ENCODE results near the gene RAC2.

DNA sequence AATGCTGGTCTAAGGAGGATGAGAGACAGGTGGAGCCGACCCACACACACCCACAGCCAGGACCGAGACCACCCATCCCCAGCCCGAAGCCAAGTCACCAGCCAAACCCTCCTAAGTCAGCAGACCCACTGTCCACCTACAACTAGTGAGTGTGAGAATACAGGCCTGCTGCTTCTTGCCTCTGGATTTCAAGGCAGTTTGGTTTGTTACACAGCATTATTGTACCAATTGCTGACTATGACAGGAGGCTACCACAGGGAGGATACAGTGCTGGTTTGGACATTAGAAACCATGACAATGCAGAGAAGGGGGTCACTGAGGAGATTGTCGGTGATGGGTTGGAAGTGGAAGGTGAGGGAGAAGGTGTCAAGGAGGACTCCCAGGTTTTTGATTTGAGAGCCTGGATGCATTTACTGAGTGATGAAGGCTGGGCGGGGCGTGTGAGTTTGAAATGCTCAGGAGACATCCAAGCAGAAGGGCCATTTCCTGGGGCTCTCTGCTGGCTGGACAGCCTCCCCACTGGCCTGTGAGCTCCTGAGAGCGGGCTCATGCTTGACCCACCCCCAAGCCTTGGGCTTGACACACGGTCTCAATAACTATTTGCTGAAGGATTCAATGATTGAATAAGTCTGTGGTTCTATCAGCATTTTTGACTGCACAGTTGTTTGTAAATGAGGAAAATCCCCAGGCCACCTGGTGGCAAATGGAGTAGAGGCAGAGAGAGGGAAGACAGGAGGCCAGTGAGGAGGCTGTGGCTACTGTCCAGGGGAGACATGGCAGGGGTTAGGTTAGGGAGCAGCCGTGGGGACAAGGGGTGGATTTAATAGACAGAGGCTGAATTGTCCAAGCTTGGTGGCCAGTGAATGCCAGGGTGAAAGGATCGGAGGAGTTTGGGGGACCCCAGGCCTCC, 22.4 kb downstream of the RAC2 start:
- TF ChIP-seq CTCF (IDR thresholded peaks at IDR 0.05; ENCODE audit: low read length), result no peak
- TF ChIP-seq EZH2 (IDR thresholded peaks at IDR 0.05; ENCODE audit: borderline replicate concordance, low read length), result no peak
